RKO (cell line): ENCODE results near the gene BLOC1S3.
A peak's percentile ranks its signal among the peaks of the same experiment; 100 is the strongest.

Experiments used
- DNase-seq: peaks from one replicate; pipeline ENCODE4 v3.0.0-alpha.2; 2016; ENCODE audit warnings: low spot score

The BLOC1S3 gene

GRCh38 chr19:45146741-45147205 is 31.8 kb upstream of the BLOC1S3 start:
- no peak for DNase-seq

DNA sequence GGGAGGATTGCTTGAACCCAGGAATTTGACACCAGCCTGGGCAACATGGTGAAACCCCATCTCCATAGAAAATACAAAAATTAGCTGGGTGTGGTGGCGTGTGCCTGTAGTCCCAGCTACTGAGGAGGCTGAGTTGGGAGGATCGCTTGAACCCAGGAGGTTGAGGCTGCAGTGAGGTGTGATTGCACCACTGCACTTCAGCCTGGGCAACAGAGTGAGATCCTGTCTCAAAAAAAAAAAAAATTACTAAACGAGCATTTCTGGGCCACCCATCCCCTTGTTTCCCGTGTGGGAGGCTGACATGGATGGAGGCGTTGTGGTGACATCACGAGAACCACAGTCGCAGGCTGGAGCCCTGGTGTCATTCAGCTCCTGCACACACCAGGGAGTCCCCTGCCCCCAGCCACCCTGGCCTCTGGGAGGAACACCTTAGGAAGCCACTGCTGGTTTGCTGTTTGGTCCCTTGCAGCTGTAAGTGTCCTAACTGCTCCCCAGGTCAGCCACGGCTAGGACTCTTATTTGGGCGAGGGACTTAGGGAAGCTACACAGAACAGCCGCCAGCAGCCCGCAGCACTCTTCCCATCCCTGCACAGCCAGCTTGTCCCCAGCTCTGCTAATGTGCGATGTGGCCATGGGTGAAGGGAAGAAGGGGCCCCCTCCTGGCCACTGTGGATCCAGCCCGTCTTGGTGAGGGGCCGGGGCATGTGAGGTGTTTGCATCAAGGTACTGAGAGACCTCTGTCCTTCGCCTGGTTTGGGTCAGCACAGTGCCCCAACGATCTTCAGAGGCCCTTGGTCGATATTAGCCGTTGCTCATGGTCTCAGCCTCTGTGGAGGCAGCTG is 30.5 kb upstream of the BLOC1S3 start:
- no peak for DNase-seq

DNA sequence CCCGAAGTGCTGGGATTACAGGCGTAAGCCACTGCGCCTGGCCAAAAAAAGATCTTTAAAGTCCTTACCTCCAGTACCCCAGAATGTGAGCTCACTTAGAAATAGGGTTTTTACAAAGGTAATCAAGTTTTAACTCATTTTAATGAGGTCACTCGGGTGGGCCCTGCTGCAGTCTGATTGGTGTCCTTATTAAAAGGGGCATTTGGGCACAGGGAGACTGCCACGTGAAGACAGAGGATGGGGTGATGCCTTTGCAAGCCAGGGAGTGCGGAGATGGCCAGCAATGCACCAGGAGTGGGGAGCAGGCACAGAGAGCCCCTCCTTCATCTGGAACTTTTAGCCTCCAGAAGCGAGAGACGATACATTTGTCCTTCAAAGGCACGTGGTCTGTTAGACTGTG is 29.5 kb upstream of the BLOC1S3 start:
- DNase-seq = no peak

- DNase-seq = no peak
Observed at GRCh38 chr19:45150180-45150579, 28.4 kb upstream of the BLOC1S3 start.

DNA sequence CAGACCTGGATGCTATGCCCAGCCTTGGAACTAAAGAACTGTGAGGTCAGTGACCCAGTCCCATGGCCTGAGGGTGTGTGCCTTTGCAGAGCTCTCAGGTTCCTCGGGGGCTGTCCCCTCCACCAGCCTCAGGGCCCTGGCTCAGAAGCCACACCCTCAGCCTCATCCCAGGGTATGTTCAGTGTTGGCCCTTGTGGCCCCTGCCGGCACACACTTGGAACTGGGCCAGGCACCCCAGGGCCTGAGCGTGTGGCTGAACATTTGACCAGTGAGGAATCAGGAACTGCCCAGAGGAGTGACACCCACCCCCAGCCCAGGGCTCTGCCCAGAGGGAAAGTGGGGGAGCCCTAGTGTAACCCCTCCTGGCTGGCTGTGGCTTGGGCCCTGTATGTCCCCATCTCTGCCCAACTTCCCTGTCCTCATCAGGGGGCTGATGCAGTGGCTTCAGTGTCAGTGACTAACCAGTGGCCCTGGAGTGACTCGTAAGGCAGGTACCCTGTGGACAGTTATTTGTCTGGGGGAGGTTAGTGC is 27.8 kb upstream of the BLOC1S3 start:
- DNase-seq = no peak

GRCh38 chr19:45151320-45151719 is 27.3 kb upstream of the BLOC1S3 start:
- no peak for DNase-seq

DNA sequence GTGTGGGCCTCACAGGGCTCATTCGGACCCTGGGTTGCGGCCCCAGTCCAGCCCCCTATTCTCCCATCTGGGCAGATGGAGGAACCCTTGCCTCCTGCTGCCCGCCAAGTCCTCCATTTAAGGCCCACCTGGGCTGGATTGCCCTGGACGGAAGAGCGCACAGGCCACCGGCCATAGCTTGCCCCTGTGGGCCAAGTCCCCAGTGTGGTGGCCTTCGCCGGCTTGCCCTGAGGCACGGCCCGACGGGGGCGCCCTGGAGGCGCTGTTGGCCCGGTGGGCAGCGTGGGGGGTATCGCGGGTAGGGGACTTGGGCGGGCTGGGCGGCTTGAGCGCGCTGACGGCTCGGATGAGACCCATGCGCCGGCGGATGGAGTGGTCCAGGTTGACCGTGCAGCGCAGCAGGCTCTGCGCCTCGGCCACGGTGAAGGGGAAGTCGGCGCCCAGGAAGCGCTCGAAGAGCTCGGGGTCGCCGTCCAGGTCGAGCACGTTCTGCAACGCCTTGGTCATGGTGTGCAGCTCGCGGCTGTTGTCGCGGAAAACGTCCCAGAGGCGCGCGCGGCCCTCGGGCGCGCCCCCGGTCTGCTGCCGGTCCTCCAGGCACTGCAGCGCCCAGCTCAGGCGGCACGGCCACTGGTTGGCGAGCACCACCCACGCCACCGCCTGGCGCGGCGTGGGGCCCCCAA is 26.6 kb upstream of the BLOC1S3 start:
- no peak for DNase-seq

GRCh38 chr19:45152504-45153338 is 25.9 kb upstream of the BLOC1S3 start:
- DNase-seq = no peak

GRCh38 chr19:45153339-45154063 is 25.1 kb upstream of the BLOC1S3 start:
- no peak for DNase-seq

DNA sequence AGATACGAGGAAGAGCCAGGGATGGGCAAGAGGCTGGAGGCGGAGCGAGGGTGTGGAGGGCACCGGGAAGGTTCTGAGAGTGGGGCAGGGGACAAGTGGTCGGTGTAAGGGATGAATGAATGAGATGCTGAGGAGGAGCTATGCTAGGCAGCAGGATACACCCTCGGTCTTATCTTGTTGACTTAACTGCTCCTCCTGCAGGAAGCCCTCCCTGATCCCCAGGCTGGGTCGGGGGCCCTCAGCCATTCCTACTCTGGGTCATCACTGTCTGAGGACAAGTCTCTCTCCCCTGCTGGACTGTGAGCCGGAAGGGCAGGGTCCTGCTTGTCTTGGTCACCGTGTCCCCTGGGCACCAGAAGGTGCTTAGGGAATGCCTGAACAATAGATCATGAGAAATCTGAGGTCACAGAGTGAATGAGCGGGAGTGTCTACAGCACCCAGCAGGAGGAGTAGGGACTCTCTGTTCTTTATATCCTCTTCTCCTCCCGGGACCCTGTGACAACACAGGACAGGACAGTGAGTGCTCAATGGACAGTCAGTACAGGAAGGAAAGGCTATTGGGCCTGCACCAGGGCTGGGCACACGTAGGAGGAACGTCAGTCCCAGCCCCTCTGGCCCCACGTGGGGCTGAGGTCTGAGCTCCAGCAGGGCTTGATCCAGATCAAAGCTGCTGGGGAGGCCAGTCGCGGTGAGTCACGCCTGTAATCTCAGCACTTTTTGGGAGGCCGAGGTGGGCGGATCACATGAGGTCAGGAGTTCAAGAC is 24.3 kb upstream of the BLOC1S3 start:
- DNase-seq = peak; percentile 85

GRCh38 chr19:45156011-45156630 is 22.5 kb upstream of the BLOC1S3 start:
- no peak for DNase-seq

- DNase-seq = no peak
Observed at GRCh38 chr19:45156751-45157150, 21.8 kb upstream of the BLOC1S3 start.

GRCh38 chr19:45158503-45159209 is 19.9 kb upstream of the BLOC1S3 start:
- DNase-seq = no peak

DNA sequence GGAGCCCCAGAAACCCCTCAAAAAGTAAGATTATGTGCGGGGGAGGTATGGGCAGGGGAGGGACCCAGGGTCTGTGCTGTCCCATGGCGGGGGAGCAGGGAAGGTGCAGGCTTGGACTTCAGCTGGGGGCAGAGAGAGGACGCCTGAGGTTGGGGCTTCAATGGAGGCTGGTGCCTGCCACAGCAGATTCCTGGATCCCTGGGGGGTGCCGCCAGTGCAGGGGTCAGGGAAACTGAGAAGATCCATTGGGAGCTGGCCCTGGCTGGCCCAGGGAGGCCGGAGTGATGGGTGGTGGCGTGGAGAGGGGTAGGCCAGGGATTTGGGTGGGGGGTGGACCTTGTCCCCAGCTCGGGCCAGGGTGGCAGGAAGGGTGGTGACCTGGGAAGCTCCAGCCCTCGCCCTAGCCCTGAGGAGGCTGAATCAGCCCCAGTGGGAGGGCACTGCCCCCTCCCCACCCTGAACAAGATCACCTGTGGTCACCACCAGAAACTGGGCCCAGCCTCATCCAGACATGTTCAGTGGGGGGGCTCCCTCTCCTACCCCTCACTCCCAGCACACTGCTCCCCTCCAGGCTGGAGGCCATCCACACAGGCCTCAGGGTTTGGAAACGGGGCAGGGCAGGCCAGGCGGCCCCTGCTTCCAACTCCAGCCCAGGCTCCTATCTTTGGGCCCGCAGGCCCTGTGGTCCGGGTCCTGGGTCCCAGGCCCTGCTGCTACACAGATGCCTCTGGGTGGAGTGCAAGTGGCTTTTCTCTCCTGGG is 19.2 kb upstream of the BLOC1S3 start:
- DNase-seq = no peak

DNA sequence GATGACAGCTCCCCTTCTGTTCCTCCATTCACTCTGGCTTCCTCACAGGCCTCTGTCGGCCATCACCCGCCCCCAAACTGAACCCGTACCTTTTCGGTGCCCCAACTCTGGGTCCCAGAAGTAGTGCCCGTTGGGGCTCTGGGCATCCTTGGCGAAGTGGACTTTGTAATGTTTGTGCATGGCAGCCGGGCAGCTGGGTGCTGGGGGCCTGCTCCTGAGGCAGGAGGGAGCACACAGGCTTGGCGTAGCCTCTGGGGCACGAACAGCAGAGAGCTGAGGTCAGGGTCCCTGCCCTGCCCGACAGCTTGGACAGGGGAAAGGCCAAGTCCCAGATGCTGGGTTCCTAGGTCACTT is 18.6 kb upstream of the BLOC1S3 start:
- DNase-seq = no peak

- no peak for DNase-seq
Observed at GRCh38 chr19:45160870-45161737, 17.5 kb upstream of the BLOC1S3 start, which contains the start of gene NKPD1. TSS of gene NKPD1 (minus strand) at chr19:45160982. CDS start at chr19:45160150, 832 bp downstream.

DNA sequence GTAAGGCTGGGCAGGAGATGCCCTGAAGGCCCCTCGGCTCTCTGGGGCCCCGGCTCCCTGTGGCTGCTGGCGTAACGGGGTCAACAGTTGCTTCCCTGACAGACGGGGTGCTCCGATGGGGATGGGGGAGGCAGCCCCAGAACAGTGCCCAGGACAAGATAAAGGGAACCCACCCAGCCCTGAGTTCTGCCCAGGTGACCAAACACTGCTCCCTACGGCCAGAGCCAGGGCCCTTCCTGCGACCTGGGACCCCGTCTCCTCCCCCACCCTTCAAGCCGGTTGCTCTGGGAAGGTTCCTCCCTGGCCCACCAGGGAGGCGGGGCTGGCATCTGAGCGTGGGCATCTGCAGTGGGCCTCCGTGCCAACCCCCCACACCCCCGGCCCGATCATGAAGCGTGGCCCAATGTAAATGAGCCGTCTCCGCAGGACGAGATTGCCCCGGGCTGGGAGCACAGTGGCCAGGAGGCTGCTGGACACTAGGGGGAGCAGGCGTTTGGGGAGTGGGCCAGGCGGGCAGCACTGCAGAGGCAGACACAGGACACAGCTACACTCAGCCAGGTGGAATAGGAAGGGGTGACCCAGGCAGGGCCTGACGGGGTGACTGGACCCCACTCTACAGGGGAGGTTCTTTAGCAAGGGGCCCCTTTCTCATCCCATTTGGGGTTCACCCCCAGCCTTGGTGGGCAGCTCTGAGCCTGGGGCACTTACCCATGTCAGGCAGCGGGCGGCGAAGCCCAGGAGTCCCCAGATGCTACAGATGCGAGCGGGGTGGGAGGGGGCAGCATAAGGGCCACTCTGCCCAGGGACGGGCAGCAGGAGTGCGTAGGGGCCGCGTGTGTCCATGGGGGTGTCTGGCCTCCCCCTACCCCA is 16.6 kb upstream of the BLOC1S3 start:
- peak; percentile 29 for DNase-seq
